ENCODE data around the gene MT1M. TPM values are rescaled to one million over a fixed set of nuclear protein-coding genes. Genes with fewer than 3 reads are reported as not detected.

The MT1M gene
- total RNA-seq, 1 experiment from 2014 or later: 1.8 TPM

DNA sequence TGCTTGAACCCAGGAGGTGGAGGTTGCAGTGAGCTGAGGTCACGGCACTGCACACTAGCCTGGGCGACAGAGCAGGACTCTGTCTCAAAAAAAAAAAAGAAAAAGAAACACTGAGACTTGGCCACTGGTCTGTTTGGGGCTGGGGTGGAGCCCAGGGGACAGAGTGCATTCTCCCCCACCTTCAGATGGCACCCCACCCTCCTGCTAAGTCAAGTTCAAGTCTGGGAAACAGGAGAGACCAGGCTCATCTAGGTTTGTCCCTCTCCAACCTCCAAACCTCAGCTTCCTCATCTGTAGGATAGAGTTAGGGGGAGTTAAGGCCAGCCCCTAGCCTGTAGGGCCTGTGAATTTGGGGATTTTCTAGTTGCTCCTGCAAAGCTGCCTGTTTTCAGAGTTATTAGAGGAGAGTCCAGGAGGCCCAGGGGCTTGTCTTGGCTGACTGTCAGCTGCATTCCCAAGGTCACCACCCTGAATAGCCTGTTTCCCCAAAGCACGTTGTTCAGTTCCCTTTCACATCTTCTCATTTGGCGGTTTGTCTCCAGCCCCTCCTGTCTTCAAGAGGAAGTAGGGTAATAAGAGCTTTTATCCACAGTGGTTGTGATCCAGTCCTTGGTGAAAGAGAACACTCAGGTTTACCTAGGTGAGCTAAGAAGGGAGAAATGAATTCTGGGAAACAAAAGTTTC lies 40.9 kb upstream of the MT1M start:
- H3K27me3 ChIP-seq (ENCODE audit: control insufficient read depth, insufficient read depth, low read length): no peaks in the 10 kb centered on the region; the same call in 1 of the 2 replicates
- ATAC-seq: no peak
- no peaks in the 10 kb centered on the region for H3K9me3 ChIP-seq (ENCODE audit: control insufficient read depth, insufficient read depth, low read depth, low read length)
- no peak for DNase-seq (ENCODE audit: low read depth, low spot score)
- no TSS peak for BruUV-seq (replicated peaks)
- no peak overlapping the region for H3K27ac ChIP-seq (ENCODE audit: low read length)
- no peaks in the 10 kb centered on the region for H3K36me3 ChIP-seq (ENCODE audit: control insufficient read depth, insufficient read depth, low read length)
- in situ Hi-C loops (cut with HindIII; ENCODE audit: low pct_unique_long_range_greater_than_20kb, low sequenced_read_pairs): no loop called here
- H3K4me3 ChIP-seq (ENCODE audit: low read depth in 2 of 2, low read length in 2 of 2): no peak overlapping the region
- intact Hi-C loops (cut with micrococcal nuclease; ENCODE audit: unreplicated experiment): no loop called here
- CTCF ChIA-PET: interaction anchor here (0.7 kb wide), 1 partner anchor 112 kb away, joined by 3 read pairs; no protein-coding TSS in a partner anchor
- TF ChIP-seq TCF7L2 (IDR thresholded peaks at IDR 0.05; ENCODE audit: low read depth, low read length): no peak
- TF ChIP-seq, protein P1, sequence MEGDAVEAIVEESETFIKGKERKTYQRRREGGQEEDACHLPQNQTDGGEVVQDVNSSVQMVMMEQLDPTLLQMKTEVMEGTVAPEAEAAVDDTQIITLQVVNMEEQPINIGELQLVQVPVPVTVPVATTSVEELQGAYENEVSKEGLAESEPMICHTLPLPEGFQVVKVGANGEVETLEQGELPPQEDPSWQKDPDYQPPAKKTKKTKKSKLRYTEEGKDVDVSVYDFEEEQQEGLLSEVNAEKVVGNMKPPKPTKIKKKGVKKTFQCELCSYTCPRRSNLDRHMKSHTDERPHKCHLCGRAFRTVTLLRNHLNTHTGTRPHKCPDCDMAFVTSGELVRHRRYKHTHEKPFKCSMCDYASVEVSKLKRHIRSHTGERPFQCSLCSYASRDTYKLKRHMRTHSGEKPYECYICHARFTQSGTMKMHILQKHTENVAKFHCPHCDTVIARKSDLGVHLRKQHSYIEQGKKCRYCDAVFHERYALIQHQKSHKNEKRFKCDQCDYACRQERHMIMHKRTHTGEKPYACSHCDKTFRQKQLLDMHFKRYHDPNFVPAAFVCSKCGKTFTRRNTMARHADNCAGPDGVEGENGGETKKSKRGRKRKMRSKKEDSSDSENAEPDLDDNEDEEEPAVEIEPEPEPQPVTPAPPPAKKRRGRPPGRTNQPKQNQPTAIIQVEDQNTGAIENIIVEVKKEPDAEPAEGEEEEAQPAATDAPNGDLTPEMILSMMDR (IDR thresholded peaks at IDR 0.05): no peak
- TF ChIP-seq SIN3A (IDR thresholded peaks at IDR 0.05; ENCODE audit: borderline replicate concordance, insufficient read depth, low read depth, low read length): no peak
- no peak for TF ChIP-seq POLR2AphosphoS5 (IDR thresholded peaks at IDR 0.05; ENCODE audit: low read depth, low read length)
- TF ChIP-seq, protein P2, sequence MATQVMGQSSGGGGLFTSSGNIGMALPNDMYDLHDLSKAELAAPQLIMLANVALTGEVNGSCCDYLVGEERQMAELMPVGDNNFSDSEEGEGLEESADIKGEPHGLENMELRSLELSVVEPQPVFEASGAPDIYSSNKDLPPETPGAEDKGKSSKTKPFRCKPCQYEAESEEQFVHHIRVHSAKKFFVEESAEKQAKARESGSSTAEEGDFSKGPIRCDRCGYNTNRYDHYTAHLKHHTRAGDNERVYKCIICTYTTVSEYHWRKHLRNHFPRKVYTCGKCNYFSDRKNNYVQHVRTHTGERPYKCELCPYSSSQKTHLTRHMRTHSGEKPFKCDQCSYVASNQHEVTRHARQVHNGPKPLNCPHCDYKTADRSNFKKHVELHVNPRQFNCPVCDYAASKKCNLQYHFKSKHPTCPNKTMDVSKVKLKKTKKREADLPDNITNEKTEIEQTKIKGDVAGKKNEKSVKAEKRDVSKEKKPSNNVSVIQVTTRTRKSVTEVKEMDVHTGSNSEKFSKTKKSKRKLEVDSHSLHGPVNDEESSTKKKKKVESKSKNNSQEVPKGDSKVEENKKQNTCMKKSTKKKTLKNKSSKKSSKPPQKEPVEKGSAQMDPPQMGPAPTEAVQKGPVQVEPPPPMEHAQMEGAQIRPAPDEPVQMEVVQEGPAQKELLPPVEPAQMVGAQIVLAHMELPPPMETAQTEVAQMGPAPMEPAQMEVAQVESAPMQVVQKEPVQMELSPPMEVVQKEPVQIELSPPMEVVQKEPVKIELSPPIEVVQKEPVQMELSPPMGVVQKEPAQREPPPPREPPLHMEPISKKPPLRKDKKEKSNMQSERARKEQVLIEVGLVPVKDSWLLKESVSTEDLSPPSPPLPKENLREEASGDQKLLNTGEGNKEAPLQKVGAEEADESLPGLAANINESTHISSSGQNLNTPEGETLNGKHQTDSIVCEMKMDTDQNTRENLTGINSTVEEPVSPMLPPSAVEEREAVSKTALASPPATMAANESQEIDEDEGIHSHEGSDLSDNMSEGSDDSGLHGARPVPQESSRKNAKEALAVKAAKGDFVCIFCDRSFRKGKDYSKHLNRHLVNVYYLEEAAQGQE (IDR thresholded peaks at IDR 0.05; ENCODE audit: insufficient read depth in 1 of 2, low read depth in 2 of 2, low read length in 1 of 2): no peak
- POLR2A ChIA-PET: no interaction called here
- H3K4me1 ChIP-seq (ENCODE audit: control insufficient read depth, insufficient read depth, low read length): no peaks in the 10 kb centered on the region

DNA sequence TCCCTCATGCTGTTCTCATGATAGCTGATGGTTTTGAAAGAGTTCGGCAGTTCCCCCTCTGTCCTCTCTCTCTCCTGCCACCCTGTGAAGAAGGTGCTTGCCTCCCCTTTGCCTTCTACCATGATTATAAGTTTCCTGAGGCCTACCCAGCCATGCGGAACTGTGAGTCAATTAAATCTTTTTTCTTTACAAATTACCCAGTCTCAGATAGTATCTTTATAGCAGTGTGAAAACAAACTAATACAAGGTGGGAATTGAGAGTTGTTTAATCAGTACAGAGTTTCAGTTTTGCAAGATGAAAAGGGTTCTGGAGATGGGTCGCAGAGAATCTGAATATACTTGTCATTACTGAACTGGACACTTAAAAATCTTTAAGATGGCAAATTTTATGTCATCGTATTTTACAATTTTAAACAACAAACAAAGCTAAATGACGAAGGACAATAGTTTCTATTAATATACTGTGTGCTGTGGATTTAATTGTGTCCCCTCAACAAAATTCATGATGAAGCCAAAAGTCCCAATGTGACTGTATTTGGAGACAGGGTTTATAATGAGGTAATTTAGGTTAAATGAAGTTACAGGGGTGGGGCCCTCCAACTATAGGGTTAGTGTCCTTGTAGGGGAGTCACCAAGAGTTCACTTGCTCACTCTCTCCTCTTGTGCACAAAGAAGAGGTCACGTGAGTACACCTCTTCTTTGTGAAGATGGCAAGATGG lies 38.7 kb upstream of the MT1M start:
- CTCF ChIA-PET: no interaction called here
- POLR2A ChIA-PET: no interaction called here
- H3K4me3 ChIP-seq (ENCODE audit: low read depth in 2 of 2, low read length in 2 of 2): no peak overlapping the region
- no peak overlapping the region for H3K27ac ChIP-seq (ENCODE audit: low read length)
- no TSS peak for BruUV-seq (replicated peaks)
- H3K27me3 ChIP-seq (ENCODE audit: control insufficient read depth, insufficient read depth, low read length): no peaks in the 10 kb centered on the region; the same call in 1 of the 2 replicates
- no peaks in the 10 kb centered on the region for H3K9me3 ChIP-seq (ENCODE audit: control insufficient read depth, insufficient read depth, low read depth, low read length)
- no peaks in the 10 kb centered on the region for H3K4me1 ChIP-seq (ENCODE audit: control insufficient read depth, insufficient read depth, low read length)
- no peak for DNase-seq (ENCODE audit: low read depth, low spot score)
- H3K36me3 ChIP-seq (ENCODE audit: control insufficient read depth, insufficient read depth, low read length): no peaks in the 10 kb centered on the region
- intact Hi-C loops (cut with micrococcal nuclease; ENCODE audit: unreplicated experiment): no loop called here
- ATAC-seq: no peak
- in situ Hi-C loops (cut with HindIII; ENCODE audit: low pct_unique_long_range_greater_than_20kb, low sequenced_read_pairs): no loop called here
- TF ChIP-seq, protein P1 (IDR thresholded peaks at IDR 0.05): no peak
- TF ChIP-seq SIN3A (IDR thresholded peaks at IDR 0.05; ENCODE audit: borderline replicate concordance, insufficient read depth, low read depth, low read length): no peak
- no peak for TF ChIP-seq TCF7L2 (IDR thresholded peaks at IDR 0.05; ENCODE audit: low read depth, low read length)
- TF ChIP-seq, protein P2 (IDR thresholded peaks at IDR 0.05; ENCODE audit: insufficient read depth in 1 of 2, low read depth in 2 of 2, low read length in 1 of 2): no peak
- no peak for TF ChIP-seq POLR2AphosphoS5 (IDR thresholded peaks at IDR 0.05; ENCODE audit: low read depth, low read length)

All from Panc1 (cell line).